OCI-LY7 (cell line): Measurements from ENCODE around the gene GSS. TPM values are rescaled to one million over a fixed set of nuclear protein-coding genes. Genes with fewer than 3 reads are reported as not detected.

ENCODE experiments used
- BruUV-seq: library from RNA; stranded (reverse); fragments of 400-500 nt; replicated peaks from 2 replicates; lab custom pipeline; 2021; lab: Mats Ljungman, UMichigan
- CTCF ChIA-PET: fragments of 300-600 bp; sonication (Branson Sonifier 250); formaldehyde crosslinking; loops from one replicate; lab custom pipeline; 2022; ENCODE audit warnings: antibody characterized with exemption; ENCODE audit not compliant: unreplicated experiment; lab: Charles Lee
- POLR2A ChIA-PET: fragments of 300-600 bp; sonication (Branson Sonifier 250); formaldehyde crosslinking; loops from one replicate; lab custom pipeline; 2022; ENCODE audit warnings: antibody characterized with exemption; lab: Charles Lee
- DNase-seq: peaks from one replicate; pipeline ENCODE4 v3.0.0-alpha.2; 2015; ENCODE audit warnings: low spot score
- H2AFZ ChIP-seq: fragments of 200-600 bp; sonication (generic), shearing (Covaris generic); 2 replicates; pipeline ENCODE4 v1.6.1; 2014; ENCODE audit warnings: mild to moderate bottlenecking, antibody characterized with exemption, low read length, moderate library complexity
- H3K27ac ChIP-seq: fragments of 200-600 bp; sonication (generic); 2 replicates; pipeline ENCODE4 v1.5.1; 2014; ENCODE audit warnings: mixed run types, low read depth, mild to moderate bottlenecking, moderate library complexity, low read length, inconsistent platforms; ENCODE audit not compliant: poor library complexity, severe bottlenecking
- H3K36me3 ChIP-seq: fragments of 200-600 bp; sonication (generic); 2 replicates; pipeline ENCODE4 v1.6.1; 2014; ENCODE audit warnings: mild to moderate bottlenecking, antibody characterized with exemption, low read length, moderate library complexity, mixed read lengths; ENCODE audit not compliant: insufficient read depth
- H3K4me1 ChIP-seq: fragments of 200-600 bp; sonication (generic); 2 replicates; pipeline ENCODE4 v1.5.1; 2014; ENCODE audit warnings: mild to moderate bottlenecking, low read length; ENCODE audit not compliant: insufficient read depth, poor library complexity, severe bottlenecking
- H3K4me2 ChIP-seq: fragments of 200-600 bp; sonication (generic); 2 replicates; pipeline ENCODE4 v1.6.1; 2014; ENCODE audit warnings: mild to moderate bottlenecking, low read length
- H3K4me3 ChIP-seq: fragments of 200-600 bp; sonication (generic); 2 replicates; pipeline ENCODE4 v1.5.1; 2014; ENCODE audit warnings: mild to moderate bottlenecking, low read depth, low read length; ENCODE audit not compliant: poor library complexity, severe bottlenecking
- H3K79me2 ChIP-seq: fragments of 200-600 bp; sonication (generic); 2 replicates; pipeline ENCODE4 v1.6.1; 2016; ENCODE audit warnings: low read depth, mild to moderate bottlenecking, low read length, moderate library complexity, mixed read lengths; ENCODE audit not compliant: insufficient read depth
- H3K9me2 ChIP-seq: fragments of 200-600 bp; sonication (generic); 2 replicates; pipeline ENCODE4 v1.6.1; 2016; ENCODE audit warnings: mild to moderate bottlenecking, low read length, mixed read lengths; ENCODE audit not compliant: insufficient read depth
- H3K9me3 ChIP-seq: fragments of 200-600 bp; sonication (generic); 2 replicates; pipeline ENCODE4 v1.6.1; 2014; ENCODE audit warnings: mild to moderate bottlenecking, mixed run types, low read length, mixed read lengths
- H4K20me1 ChIP-seq: fragments of 200-600 bp; sonication (generic); 2 replicates; pipeline ENCODE4 v1.6.1; 2014; ENCODE audit warnings: mild to moderate bottlenecking, antibody characterized with exemption, low read length, moderate library complexity, mixed read lengths; ENCODE audit not compliant: insufficient read depth
- EZH2phosphoT487 ChIP-seq: fragments of 200-600 bp; sonication (generic); IDR thresholded peaks from 2 replicates; pipeline ENCODE4 v1.6.1; 2018; ENCODE audit warnings: low read depth, borderline replicate concordance, mild to moderate bottlenecking, mixed run types, antibody characterized with exemption, low read length, moderate library complexity, mixed read lengths
- intact Hi-C: fragments of 100-400 bp; cut with micrococcal nuclease; formaldehyde crosslinking; loops from one replicate; pipeline ENCODE4 v1.10.0; 2022; ENCODE audit not compliant: unreplicated experiment
- total RNA-seq, 2 experiments: library from RNA; depleted of rRNA in 1 of 2; stranded (reverse); fragments of >200 nt in 1 of 2; shearing (Covaris generic) in 1 of 2; gene quantifications; 2 replicates each; pipeline ENCODE4 v1.2.3, GENCODE V29; 2014 to 2022
- TF ChIP-seq, protein P1 (sequence below): fragments of 200-600 bp; sonication (generic); conservative IDR thresholded peaks from 2 replicates; pipeline ENCODE4 v1.5.1; 2014; ENCODE audit warnings: mild to moderate bottlenecking, antibody characterized with exemption, low read length, moderate library complexity, mixed read lengths

The GSS gene
- total RNA-seq, 2 experiments from 2014 or later: 78.7 to 91.4 TPM

DNA sequence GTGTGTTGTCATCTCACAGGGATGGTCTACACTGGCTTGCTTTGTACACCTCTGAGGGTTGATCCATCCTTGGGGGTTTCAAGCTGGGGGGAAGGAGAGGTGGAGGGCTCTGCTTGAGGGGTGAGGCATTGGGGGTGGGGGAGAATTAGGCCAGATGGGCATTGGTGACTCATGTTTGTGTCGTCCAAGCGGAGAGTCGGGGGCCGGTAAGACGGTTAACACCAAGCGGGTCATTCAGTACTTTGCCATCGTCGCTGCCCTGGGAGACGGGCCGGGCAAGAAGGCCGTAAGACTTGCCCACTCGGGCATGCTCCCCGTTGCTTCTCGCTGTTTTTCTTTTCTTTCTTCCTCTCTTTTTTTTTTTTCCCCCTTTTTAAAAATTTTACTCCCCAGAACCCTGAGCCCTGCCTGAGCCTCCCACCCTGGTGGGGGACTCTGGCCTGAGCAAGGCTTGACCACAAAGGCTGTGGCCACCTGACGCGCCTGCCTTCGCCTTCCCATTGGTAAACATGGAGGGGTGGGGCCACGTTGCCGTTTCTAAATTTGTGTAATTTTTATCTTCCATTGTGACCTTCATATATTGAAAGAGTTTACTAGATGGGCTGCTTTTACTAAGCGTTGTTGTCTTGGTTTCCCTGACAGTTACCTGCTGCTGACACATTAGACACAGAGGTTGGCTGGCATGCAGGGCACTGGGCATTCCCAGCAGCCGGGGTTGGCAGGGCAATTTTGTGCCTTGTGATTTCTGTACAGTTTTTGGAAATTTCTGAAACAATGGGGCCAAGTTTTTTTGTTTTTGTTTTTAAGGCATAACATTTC, 26.9 kb upstream of the GSS start:
- Histone ChIP-seq H3K4me2 (no peak overlapping the region), H2AFZ (no peak overlapping the region), H3K4me3 (no peak overlapping the region), H4K20me1 (no peaks in the 10 kb centered on the region), H3K9me3 (no peaks in the 10 kb centered on the region), H3K79me2 (no peaks in the 10 kb centered on the region), H3K27ac (no peak overlapping the region), H3K36me3 (no peaks in the 10 kb centered on the region), H3K4me1 (no peaks in the 10 kb centered on the region), H3K9me2 (no peaks in the 10 kb centered on the region)
- DNase-seq: no peak
- POLR2A ChIA-PET: no interaction called here
- no TSS peak for BruUV-seq
- CTCF ChIA-PET: no interaction called here
- intact Hi-C loops: no loop called here
- TF ChIP-seq EZH2phosphoT487: no peak
- TF ChIP-seq, protein P1, sequence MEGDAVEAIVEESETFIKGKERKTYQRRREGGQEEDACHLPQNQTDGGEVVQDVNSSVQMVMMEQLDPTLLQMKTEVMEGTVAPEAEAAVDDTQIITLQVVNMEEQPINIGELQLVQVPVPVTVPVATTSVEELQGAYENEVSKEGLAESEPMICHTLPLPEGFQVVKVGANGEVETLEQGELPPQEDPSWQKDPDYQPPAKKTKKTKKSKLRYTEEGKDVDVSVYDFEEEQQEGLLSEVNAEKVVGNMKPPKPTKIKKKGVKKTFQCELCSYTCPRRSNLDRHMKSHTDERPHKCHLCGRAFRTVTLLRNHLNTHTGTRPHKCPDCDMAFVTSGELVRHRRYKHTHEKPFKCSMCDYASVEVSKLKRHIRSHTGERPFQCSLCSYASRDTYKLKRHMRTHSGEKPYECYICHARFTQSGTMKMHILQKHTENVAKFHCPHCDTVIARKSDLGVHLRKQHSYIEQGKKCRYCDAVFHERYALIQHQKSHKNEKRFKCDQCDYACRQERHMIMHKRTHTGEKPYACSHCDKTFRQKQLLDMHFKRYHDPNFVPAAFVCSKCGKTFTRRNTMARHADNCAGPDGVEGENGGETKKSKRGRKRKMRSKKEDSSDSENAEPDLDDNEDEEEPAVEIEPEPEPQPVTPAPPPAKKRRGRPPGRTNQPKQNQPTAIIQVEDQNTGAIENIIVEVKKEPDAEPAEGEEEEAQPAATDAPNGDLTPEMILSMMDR: no peak

DNA sequence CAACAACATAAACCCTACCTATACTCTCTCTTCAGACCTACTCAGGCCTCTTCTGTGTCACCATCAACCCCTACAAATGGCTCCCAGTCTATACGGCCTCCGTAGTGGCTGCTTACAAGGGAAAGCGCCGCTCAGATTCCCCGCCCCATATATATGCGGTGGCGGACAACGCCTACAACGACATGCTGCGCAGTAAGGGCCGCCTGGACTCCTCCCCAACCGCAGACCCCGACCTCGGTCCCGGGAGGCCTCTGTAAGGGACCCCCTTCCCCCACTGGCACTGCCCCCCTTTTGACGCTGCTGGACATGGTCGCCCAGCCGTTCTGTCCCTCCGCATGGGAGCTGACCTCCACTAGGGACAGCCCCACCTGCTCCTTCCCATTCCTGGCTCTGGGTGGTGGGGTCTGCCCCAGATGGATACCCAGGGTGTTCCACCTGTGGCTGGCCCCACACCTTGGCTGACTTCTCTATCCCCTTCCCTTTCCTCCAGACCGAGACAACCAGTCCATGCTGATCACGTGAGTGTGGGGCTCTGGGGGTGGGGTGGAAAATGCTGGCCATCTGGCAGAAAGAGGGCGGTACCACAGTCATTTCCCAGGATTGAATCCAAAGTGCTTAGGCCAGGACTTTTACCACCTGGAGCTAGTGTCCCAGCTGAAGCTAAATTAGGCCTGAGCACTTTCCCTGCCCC, 25.1 kb upstream of the GSS start:
- H3K27ac ChIP-seq: no peak overlapping the region

More for the DNA sequence above, 25.1 kb upstream of the GSS start:
- H3K9me2 ChIP-seq: no peaks in the 10 kb centered on the region
- POLR2A ChIA-PET: no interaction called here
- no peaks in the 10 kb centered on the region for H3K36me3 ChIP-seq
- no peak overlapping the region for H3K4me3 ChIP-seq
- no peaks in the 10 kb centered on the region for H3K79me2 ChIP-seq
- CTCF ChIA-PET: no interaction called here
- no peaks in the 10 kb centered on the region for H3K9me3 ChIP-seq
- peaks cover 17% of the 10 kb centered on the region for H3K4me1 ChIP-seq
- no peak overlapping the region for H3K4me2 ChIP-seq
- no peak overlapping the region for H2AFZ ChIP-seq
- intact Hi-C loops: no loop called here
- DNase-seq: no peak
- TF ChIP-seq, protein P1: no peak
- TF ChIP-seq EZH2phosphoT487: no peak
- no peaks in the 10 kb centered on the region for H4K20me1 ChIP-seq
- no TSS peak for BruUV-seq
